Measurements from ENCODE around the gene PWWP2A. TPM values are rescaled to one million over a fixed set of nuclear protein-coding genes. Genes with fewer than 3 reads are reported as not detected.

Gene PWWP2A
- total RNA-seq, 1 experiment from 2014 or later: 66.7 TPM

DNA sequence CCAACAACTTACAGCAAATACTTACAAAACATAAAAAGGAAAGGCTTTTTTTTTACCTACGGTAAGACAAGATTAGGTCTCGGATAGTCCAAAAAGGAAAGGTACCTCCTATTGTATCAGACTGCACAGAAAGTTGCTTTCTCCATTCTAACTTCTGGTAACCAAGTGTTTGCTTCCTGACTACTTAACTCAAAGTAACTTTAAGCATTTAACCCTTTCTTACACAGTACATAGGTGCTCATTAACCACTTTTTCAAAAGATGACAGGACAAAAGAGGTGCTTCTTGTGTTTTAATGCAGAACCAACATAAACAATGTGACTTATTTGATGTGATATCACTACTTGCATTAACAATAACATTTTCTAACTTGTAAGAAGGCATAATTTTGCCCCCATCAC is 23.1 kb downstream of the PWWP2A start:
- H3K4me3 Mint-ChIP-seq: no peak overlapping the region
- peaks cover 35 to 68% (median 52%) of the 10 kb centered on the region in 3 experiments; a peak in 6 of 7 replicates for H3K36me3 Mint-ChIP-seq (ENCODE audit: insufficient read depth in 1 of 3, low read depth in 3 of 3)
- Histone ChIP-seq H3K23ac (ENCODE audit: insufficient read length, low read depth, low read length) (no peak overlapping the region), H2BK20ac (ENCODE audit: low read depth, low read length, poor library complexity, severe bottlenecking) (no peak overlapping the region), H3K9me3 (ENCODE audit: control insufficient read depth, low read depth, low read length) (no peaks in the 10 kb centered on the region), H4K8ac (replicated peaks; ENCODE audit: insufficient read length, low read depth, low read length) (no peak overlapping the region), H4K5ac (ENCODE audit: insufficient read length, low read depth, low read length) (no peak overlapping the region), H3K4ac (ENCODE audit: low read depth, low read length) (no peak overlapping the region), H2AFZ (ENCODE audit: low read length) (no peak overlapping the region), H3K9ac (ENCODE audit: extremely low read depth, insufficient read length, low read length) (no peak overlapping the region), H3K27ac (ENCODE audit: insufficient read length, low read depth, low read length) (no peak overlapping the region), H3T11ph (ENCODE audit: low read length) (no peak overlapping the region), H2BK120ac (ENCODE audit: low read depth, low read length, poor library complexity, severe bottlenecking) (no peak overlapping the region), H2BK5ac (ENCODE audit: insufficient read length, low read length) (no peak overlapping the region), H4K91ac (ENCODE audit: insufficient read length, low read depth, low read length) (no peak overlapping the region), H3K18ac (ENCODE audit: insufficient read length, low read depth, low read length) (no peak overlapping the region), H2BK12ac (ENCODE audit: insufficient read length, low read depth, low read length) (no peak overlapping the region), H3K14ac (ENCODE audit: insufficient read depth, low read length) (no peak overlapping the region), H3K23me2 (ENCODE audit: insufficient read length, low read depth, low read length, poor library complexity, severe bottlenecking) (no peaks in the 10 kb centered on the region), H3K56ac (ENCODE audit: insufficient read length, low read depth, low read length) (no peak overlapping the region), H2BK15ac (ENCODE audit: low read depth, low read length) (no peak overlapping the region), H3K79me1 (ENCODE audit: insufficient read depth, low read depth, low read length, poor library complexity, severe bottlenecking) (peaks cover 4% of the 10 kb centered on the region), H3K79me2 (ENCODE audit: insufficient read depth, low read length) (no peaks in the 10 kb centered on the region), H3K4me2 (ENCODE audit: insufficient read depth, insufficient read length, low read length) (no peak overlapping the region), H3K4me1 (ENCODE audit: insufficient read depth, low read length) (no peaks in the 10 kb centered on the region), H4K20me1 (ENCODE audit: control insufficient read depth, insufficient read depth, insufficient read length) (no peaks in the 10 kb centered on the region), H2AK5ac (ENCODE audit: insufficient read length, low read length) (no peak overlapping the region), H3K27me3 (ENCODE audit: insufficient read depth, low read length) (no peaks in the 10 kb centered on the region)
- no peak for TF ChIP-seq CTCF (conservative IDR thresholded peaks at IDR 0.05)
- no peaks in the 10 kb centered on the region for H3K27me3 Mint-ChIP-seq (ENCODE audit: low read depth)
- H3K27ac Mint-ChIP-seq: no peak overlapping the region
- no peaks in the 10 kb centered on the region; a peak in 1 of 4 replicates for H3K4me1 Mint-ChIP-seq
- H3K9me3 Mint-ChIP-seq: no peaks in the 10 kb centered on the region
- no peak for DNase-seq
- no CpG with 5 or more reads among the region's 2 CpGs for WGBS (ENCODE audit: extremely low coverage, insufficient read length, low lambda C conversion rate)
